OCI-LY7 (cell line): ENCODE data around the gene BTG4. TPM values are rescaled to one million over a fixed set of nuclear protein-coding genes. Genes with fewer than 3 reads are reported as not detected.

Experiments
- BruUV-seq: library from RNA; stranded (reverse); fragments of 400-500 nt; replicated peaks from 2 replicates; lab custom pipeline; 2021; lab: Mats Ljungman, UMichigan
- CTCF ChIA-PET: fragments of 300-600 bp; sonication (Branson Sonifier 250); formaldehyde crosslinking; loops from one replicate; lab custom pipeline; 2022; ENCODE audit warnings: antibody characterized with exemption; ENCODE audit not compliant: unreplicated experiment; lab: Charles Lee
- POLR2A ChIA-PET: fragments of 300-600 bp; sonication (Branson Sonifier 250); formaldehyde crosslinking; loops from one replicate; lab custom pipeline; 2022; ENCODE audit warnings: antibody characterized with exemption; lab: Charles Lee
- DNase-seq: peaks from one replicate; pipeline ENCODE4 v3.0.0-alpha.2; 2015; ENCODE audit warnings: low spot score
- H2AFZ ChIP-seq: fragments of 200-600 bp; sonication (generic), shearing (Covaris generic); 2 replicates; pipeline ENCODE4 v1.6.1; 2014; ENCODE audit warnings: mild to moderate bottlenecking, antibody characterized with exemption, low read length, moderate library complexity
- H3K27ac ChIP-seq: fragments of 200-600 bp; sonication (generic); 2 replicates; pipeline ENCODE4 v1.5.1; 2014; ENCODE audit warnings: mixed run types, low read depth, mild to moderate bottlenecking, moderate library complexity, low read length, inconsistent platforms; ENCODE audit not compliant: poor library complexity, severe bottlenecking
- H3K36me3 ChIP-seq: fragments of 200-600 bp; sonication (generic); 2 replicates; pipeline ENCODE4 v1.6.1; 2014; ENCODE audit warnings: mild to moderate bottlenecking, antibody characterized with exemption, low read length, moderate library complexity, mixed read lengths; ENCODE audit not compliant: insufficient read depth
- H3K4me1 ChIP-seq: fragments of 200-600 bp; sonication (generic); 2 replicates; pipeline ENCODE4 v1.5.1; 2014; ENCODE audit warnings: mild to moderate bottlenecking, low read length; ENCODE audit not compliant: insufficient read depth, poor library complexity, severe bottlenecking
- H3K4me2 ChIP-seq: fragments of 200-600 bp; sonication (generic); 2 replicates; pipeline ENCODE4 v1.6.1; 2014; ENCODE audit warnings: mild to moderate bottlenecking, low read length
- H3K4me3 ChIP-seq: fragments of 200-600 bp; sonication (generic); 2 replicates; pipeline ENCODE4 v1.5.1; 2014; ENCODE audit warnings: mild to moderate bottlenecking, low read depth, low read length; ENCODE audit not compliant: poor library complexity, severe bottlenecking
- H3K79me2 ChIP-seq: fragments of 200-600 bp; sonication (generic); 2 replicates; pipeline ENCODE4 v1.6.1; 2016; ENCODE audit warnings: low read depth, mild to moderate bottlenecking, low read length, moderate library complexity, mixed read lengths; ENCODE audit not compliant: insufficient read depth
- H3K9me2 ChIP-seq: fragments of 200-600 bp; sonication (generic); 2 replicates; pipeline ENCODE4 v1.6.1; 2016; ENCODE audit warnings: mild to moderate bottlenecking, low read length, mixed read lengths; ENCODE audit not compliant: insufficient read depth
- H3K9me3 ChIP-seq: fragments of 200-600 bp; sonication (generic); 2 replicates; pipeline ENCODE4 v1.6.1; 2014; ENCODE audit warnings: mild to moderate bottlenecking, mixed run types, low read length, mixed read lengths
- H4K20me1 ChIP-seq: fragments of 200-600 bp; sonication (generic); 2 replicates; pipeline ENCODE4 v1.6.1; 2014; ENCODE audit warnings: mild to moderate bottlenecking, antibody characterized with exemption, low read length, moderate library complexity, mixed read lengths; ENCODE audit not compliant: insufficient read depth
- CTCF ChIP-seq: fragments of 200-600 bp; sonication (generic); conservative IDR thresholded peaks from 2 replicates; pipeline ENCODE4 v1.5.1; 2014; ENCODE audit warnings: mild to moderate bottlenecking, antibody characterized with exemption, low read length, moderate library complexity, mixed read lengths
- EZH2phosphoT487 ChIP-seq: fragments of 200-600 bp; sonication (generic); IDR thresholded peaks from 2 replicates; pipeline ENCODE4 v1.6.1; 2018; ENCODE audit warnings: low read depth, borderline replicate concordance, mild to moderate bottlenecking, mixed run types, antibody characterized with exemption, low read length, moderate library complexity, mixed read lengths
- intact Hi-C: fragments of 100-400 bp; cut with micrococcal nuclease; formaldehyde crosslinking; loops from one replicate; pipeline ENCODE4 v1.10.0; 2022; ENCODE audit not compliant: unreplicated experiment
- total RNA-seq, 2 experiments: library from RNA; depleted of rRNA in 1 of 2; stranded (reverse); fragments of >200 nt in 1 of 2; shearing (Covaris generic) in 1 of 2; gene quantifications; 2 replicates each; pipeline ENCODE4 v1.2.3, GENCODE V29; 2014 to 2022

Gene BTG4
- total RNA-seq, 2 experiments from 2014 or later = not detected

GRCh38 chr11:111469200-111469599 is 43.0 kb downstream of the BTG4 start:
- no peaks in the 10 kb centered on the region for H4K20me1 ChIP-seq
- no TSS peak for BruUV-seq
- H3K9me3 ChIP-seq = no peaks in the 10 kb centered on the region
- no peak overlapping the region for H2AFZ ChIP-seq
- no peaks in the 10 kb centered on the region for H3K36me3 ChIP-seq
- no peak overlapping the region for H3K4me3 ChIP-seq
- no peak overlapping the region for H3K27ac ChIP-seq
- no peaks in the 10 kb centered on the region for H3K79me2 ChIP-seq
- ChIA-PET POLR2A (no interaction called here), CTCF (no interaction called here)
- intact Hi-C loops = no loop called here
- TF ChIP-seq EZH2phosphoT487 = no peak
- TF ChIP-seq CTCF = no peak
- no peaks in the 10 kb centered on the region for H3K9me2 ChIP-seq
- no peak for DNase-seq
- H3K4me1 ChIP-seq = no peaks in the 10 kb centered on the region
- H3K4me2 ChIP-seq = no peak overlapping the region

DNA sequence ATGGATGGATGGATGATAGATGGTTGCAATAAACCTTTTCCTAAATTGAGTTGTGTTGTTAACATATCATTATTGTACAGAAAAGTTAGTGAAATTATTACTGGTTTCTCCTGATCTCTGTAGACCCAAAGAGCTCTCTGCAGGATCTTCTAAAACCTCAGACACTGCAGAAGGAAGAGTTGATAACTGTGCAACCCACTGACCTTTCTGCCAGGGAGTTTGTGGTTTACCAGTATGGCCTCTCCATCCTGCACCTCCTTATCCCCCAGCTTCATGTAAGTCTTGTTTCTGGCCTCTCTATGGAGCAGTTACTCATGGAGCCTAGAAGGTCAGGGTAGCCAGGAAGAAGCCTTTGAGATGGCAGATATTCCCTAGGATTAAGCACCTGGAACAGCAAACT is 45.6 kb downstream of the BTG4 start:
- Histone ChIP-seq H3K9me3 (no peaks in the 10 kb centered on the region), H3K79me2 (no peaks in the 10 kb centered on the region), H3K4me3 (no peak overlapping the region), H3K27ac (no peak overlapping the region), H4K20me1 (no peaks in the 10 kb centered on the region), H2AFZ (no peak overlapping the region), H3K36me3 (no peaks in the 10 kb centered on the region), H3K9me2 (no peaks in the 10 kb centered on the region), H3K4me2 (no peak overlapping the region), H3K4me1 (no peaks in the 10 kb centered on the region)
- BruUV-seq = no TSS peak
- TF ChIP-seq EZH2phosphoT487 = no peak
- TF ChIP-seq CTCF = no peak
- CTCF ChIA-PET = no interaction called here
- POLR2A ChIA-PET = interaction anchor here (1.3 kb wide), 1 partner anchor 10 kb away, joined by 3 read pairs; no protein-coding TSS in a partner anchor
- intact Hi-C loops = no loop called here
- no peak for DNase-seq

DNA sequence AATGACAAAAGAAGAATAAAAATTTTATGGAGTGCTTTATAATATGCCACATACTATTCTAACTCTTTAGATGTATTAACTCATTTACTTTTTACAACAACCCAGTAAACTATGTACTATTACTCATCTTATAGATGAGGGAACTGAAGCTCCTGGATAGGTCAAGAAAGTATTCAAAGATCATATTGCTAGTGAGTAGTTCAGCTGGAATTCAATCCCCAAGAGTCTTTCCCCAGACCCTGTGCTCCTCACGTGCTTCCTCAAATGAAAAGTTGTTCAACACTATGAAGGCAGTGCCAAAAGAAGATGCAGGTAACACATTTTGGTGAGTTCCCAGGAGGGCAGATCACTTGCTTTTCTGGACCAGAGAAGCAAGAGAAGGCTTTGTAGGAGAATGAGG is 46.8 kb downstream of the BTG4 start:
- no TSS peak for BruUV-seq

More for the DNA sequence above, 46.8 kb downstream of the BTG4 start:
- Histone ChIP-seq H4K20me1 (no peaks in the 10 kb centered on the region), H3K4me3 (no peak overlapping the region), H3K36me3 (no peaks in the 10 kb centered on the region), H3K4me1 (no peaks in the 10 kb centered on the region), H3K79me2 (no peaks in the 10 kb centered on the region), H3K27ac (no peak overlapping the region), H3K4me2 (no peak overlapping the region), H3K9me2 (no peaks in the 10 kb centered on the region), H3K9me3 (no peaks in the 10 kb centered on the region), H2AFZ (no peak overlapping the region)
- TF ChIP-seq CTCF = no peak
- TF ChIP-seq EZH2phosphoT487 = no peak
- no peak for DNase-seq
- ChIA-PET CTCF (interaction anchor here (0.5 kb wide), 1 partner anchor 11 kb away, joined by 3 read pairs; no protein-coding TSS in a partner anchor), POLR2A (interaction anchor here (1.1 to 1.3 kb wide), 2 partner anchors 9 to 68 kb away, joined by 3 read pairs; no protein-coding TSS in a partner anchor)
- intact Hi-C loops = no loop called here
